ENCODE data around the gene CTNNA3.
"Not testable (repeated sequence)": the region's sequence is repeated elsewhere in the genome, so short reads cannot be mapped to it uniquely, and the experiment has no call there.

The CTNNA3 gene

DNA sequence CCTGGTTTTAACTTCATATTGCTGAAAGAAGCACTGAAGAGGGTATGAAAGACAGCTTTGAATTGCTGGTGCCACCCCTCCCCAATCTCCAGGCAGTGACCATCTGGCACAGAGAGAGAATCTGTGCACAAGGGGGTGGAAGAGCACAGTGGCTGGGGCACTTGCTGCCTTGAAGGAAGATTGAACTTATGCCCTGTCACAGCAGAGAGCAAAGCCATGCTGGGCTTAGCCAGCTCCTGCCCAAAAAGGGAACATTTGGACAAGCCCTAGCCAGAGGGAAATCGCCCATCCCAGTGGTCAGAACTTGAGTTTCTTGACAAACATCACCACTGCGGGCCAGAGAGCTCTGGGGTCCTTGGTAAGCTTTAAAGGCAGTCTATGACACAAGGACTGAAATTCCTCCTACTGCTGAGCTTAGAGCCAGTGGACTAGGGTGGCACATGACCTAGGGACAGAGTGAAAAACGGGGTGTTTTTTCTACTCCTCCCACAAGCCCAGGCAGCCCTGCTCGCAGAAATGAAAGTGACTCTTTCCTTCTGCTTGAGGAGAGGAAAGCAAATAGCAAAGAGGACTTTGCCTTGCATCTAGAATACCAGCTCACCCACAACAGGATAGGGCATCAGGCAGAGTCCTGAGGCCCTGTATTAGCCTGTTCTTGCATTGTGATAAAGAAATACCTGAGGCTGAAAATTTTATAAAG is 257.2 kb downstream of the CTNNA3 start:
- DNase-seq: no peak
- in situ Hi-C loops (cut with MboI; ENCODE audit: low pct_unique_long_range_greater_than_20kb, low sequenced_read_pairs): no loop called here

DNA sequence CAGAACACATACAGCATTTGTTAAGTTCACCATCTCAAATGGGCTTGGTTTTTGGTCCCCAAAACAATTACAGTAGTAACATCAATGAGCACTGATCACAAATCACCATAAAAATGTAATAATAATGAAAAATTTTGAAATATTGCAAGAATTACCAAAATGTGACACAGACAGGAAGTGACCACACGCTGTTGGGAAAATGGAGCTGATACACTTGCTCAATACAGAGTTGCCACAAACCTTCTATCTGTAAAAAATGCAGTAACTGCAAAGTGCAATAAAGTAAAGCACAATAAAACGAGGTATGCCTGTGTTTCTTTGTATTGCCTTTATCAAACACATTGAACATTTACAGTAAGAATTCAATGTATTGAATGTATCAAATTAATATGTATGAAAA is 262.7 kb downstream of the CTNNA3 start:
- DNase-seq: no peak
- in situ Hi-C loops (cut with MboI; ENCODE audit: low pct_unique_long_range_greater_than_20kb, low sequenced_read_pairs): no loop called here

DNA sequence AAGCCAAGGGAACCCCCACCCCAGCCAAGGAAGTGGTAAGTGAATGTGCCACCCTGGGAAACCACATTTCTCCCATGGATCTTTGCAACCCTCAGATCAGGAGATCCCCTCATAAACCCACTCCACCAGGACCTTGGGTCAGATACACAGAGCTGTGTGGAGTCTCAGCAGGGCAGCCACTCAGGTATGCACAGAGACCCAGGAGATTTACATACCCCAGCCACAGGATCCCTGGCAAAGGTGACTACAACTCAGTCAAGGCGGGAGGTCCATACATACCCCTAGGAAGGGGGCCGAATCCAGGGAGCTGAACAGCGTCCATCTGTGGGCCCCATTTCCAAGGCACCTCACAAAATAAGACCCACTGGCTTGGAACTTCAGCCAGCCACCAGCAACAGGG is 293.4 kb downstream of the CTNNA3 start:
- DNase-seq: no peak
- in situ Hi-C loops (cut with MboI; ENCODE audit: low pct_unique_long_range_greater_than_20kb, low sequenced_read_pairs): no loop called here

DNA sequence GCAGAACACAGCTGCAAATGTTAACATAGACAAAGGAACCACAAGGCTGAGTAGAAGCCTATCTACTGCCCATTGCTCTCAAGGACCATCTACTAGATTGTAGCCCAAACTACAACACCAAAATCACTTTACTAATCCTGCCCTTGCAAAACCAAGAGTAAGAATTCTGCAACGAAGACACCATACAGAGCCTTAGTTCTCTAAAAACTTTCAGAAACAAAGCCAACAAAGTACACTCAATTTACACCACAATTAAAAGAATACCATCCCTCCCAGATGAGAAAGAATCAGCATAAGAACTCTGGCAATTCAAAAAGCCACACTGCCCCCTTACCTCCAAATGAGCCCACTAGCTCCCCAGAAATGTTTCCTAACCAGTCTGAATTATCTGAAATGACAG is 294.3 kb downstream of the CTNNA3 start:
- in situ Hi-C loops (cut with MboI; ENCODE audit: low pct_unique_long_range_greater_than_20kb, low sequenced_read_pairs): no loop called here
- no peak for DNase-seq

DNA sequence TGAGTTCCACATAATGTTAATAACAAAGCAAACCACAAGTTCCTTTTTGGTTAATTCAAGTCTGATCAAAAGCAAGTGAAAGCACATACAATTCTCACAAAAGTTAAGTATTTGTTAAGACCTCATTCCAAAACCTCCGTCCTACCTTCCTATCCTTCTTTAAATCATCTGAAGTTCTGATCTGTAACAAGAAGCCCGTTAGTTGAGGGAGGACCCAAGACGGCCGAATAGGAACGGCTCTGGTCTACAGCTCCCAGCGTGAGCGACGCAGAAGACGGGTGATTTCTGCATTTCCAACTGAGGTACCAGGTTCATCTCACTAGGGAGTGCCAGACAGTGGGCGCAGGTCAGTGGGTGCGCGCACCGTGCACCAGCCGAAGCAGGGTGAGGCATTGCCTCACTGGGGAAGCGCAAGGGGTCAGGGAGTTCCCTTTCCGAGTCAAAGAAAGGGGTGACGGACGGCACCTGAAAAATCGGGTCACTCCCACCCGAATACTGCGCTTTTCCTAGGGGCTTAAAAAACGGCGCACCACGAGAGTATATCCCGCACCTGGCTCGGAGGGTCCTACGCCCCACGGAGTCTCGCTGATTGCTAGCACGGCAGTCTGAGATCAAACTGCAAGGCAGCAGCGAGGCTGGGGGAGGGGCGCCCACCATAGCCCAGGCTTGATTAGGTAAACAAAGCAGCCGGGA is 309.0 kb downstream of the CTNNA3 start:
- in situ Hi-C loops (cut with MboI; ENCODE audit: low pct_unique_long_range_greater_than_20kb, low sequenced_read_pairs): not testable (repeated sequence)

DNA sequence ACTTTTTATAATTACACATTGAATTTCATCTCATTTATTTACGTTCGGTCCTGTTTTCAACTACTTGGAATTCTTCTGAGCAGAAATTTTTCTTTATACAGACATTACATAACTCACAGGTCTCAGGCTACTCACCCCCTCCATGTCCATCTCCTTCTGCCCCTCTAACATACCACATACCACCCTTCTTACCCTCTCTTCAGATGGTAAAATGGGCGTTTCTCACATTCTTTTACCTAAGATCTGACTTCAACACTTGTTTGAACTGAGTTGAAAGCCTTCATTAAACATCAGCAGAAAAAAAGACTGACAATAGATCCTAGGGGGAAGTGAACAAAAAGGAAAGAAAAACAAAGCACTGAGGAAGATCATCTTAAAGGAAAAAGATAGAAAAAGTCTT is 309.7 kb downstream of the CTNNA3 start:
- in situ Hi-C loops (cut with MboI; ENCODE audit: low pct_unique_long_range_greater_than_20kb, low sequenced_read_pairs): no loop called here
- DNase-seq: no peak

More for the DNA sequence above, 309.0 kb downstream of the CTNNA3 start:
- DNase-seq: not testable (repeated sequence)

DNA sequence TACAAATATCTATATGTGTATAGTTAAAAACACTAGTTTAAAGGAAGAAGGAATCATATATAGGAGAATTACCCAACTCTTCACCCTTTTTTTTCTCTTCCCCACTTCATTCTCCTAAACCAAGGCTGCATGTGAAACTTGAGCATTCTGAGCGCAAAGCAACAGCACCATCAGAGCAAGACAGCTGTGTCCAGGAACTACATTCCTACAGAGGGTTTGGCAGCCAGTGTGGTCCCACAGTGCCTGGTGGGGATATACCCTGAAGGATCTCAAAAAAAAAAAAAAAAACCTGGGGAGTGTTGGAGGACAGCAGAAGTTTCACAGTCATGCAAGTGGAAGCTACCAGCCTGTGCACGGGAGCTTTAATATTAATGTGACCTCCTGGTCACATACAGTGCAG is 310.4 kb downstream of the CTNNA3 start:
- DNase-seq: no peak
- in situ Hi-C loops (cut with MboI; ENCODE audit: low pct_unique_long_range_greater_than_20kb, low sequenced_read_pairs): no loop called here

DNA sequence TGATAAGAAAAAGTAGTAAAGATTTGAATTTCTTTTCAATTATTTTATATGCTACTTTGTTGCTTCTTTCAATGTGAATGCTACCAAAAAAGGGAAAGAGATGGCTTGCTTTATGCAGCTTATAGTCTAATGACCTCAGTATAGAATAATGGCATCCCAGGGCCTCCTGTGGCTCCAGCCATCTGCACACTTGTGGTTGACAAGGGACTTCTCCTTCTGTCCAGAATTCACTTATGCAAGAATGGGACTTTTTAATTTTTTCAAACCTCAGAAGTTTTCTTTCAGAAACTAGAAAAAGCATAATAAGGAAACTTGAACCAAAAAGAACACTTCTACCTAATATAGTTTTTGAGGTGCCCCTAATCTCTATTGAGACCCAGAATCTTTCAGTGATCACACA is 310.9 kb downstream of the CTNNA3 start:
- no peak for DNase-seq
- in situ Hi-C loops (cut with MboI; ENCODE audit: low pct_unique_long_range_greater_than_20kb, low sequenced_read_pairs): no loop called here

DNA sequence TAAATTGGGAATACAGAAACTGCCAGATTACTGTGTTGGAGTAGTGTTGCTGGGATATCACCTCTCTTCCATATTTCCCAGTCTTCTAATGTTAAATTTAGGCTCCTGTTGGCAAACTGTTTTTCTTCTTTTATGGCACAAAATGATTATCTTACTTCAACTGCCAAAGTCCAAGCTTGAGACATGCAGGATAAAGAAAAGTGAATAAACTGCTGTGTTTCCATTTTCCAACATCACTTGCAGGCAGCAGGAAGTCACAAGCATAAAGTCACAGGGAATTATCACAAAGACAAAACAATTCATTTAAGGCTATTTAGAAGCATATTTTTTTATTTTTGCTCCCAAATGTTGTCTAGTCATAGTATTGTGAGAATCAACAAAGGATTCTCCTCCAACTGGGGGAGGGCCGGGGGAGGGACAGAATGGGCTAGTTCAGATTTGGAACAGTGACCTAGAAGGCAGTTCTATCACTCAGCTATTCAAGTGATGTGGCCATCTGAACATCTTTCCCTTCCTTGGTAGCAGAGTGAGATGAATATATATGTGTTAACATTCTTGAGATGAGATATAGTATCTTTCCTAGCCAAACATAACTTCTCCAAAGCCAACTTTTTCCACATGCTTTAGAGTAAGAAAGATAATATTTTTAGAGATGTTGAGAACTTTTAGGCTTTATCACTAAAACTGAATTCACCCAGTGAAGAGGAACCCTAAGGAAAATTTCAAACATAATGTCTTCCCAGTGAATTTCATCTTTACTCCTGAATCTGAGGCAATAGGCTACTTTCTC is 364.7 kb downstream of the CTNNA3 start:
- no peak for DNase-seq
- in situ Hi-C loops (cut with MboI; ENCODE audit: low pct_unique_long_range_greater_than_20kb, low sequenced_read_pairs): no loop called here

DNA sequence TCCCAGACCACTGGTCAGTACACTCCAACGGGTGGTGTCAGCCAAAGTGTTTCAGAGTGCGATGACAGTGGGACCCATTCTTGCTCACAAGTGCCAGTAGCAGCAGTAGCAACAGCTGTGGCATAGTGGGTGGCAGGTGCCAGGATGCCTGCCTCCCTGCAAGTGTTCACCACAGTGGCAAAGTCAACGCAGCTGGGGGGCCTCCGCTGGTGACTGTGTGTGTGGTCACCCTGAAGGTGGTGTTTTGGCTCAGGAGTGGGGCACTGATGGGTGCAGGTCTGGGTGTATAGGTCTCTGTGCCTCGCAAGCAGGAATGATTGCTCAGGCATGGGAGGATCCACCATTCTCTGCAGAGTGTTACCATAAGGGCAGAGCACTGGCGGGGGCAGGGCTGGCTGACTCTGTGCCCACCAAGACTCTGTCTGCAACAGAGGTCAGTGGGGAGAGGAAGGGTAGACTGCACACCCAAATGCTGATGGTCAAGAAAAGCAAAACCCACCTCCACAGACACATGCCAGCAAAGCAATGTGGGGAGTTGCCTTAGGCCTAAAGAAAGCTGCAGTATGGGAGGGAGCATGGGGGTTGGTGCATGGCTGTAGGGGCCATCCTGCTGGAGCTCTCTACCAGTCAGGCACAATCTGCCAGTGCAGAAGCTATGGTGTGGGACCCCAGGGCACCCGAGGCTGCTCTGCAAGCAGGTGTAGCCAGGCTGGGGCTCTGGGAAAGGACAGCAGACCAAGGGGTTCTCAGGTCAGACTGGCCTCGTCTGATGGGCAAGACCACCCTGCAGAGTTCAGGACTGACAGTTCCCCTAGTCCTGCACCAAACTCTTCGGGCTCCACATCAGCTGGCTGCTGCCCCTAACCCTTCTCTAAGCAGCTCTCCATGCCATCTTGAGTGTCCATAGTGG is 368.1 kb downstream of the CTNNA3 start:
- in situ Hi-C loops (cut with MboI; ENCODE audit: low pct_unique_long_range_greater_than_20kb, low sequenced_read_pairs): no loop called here
- DNase-seq: no peak

DNA sequence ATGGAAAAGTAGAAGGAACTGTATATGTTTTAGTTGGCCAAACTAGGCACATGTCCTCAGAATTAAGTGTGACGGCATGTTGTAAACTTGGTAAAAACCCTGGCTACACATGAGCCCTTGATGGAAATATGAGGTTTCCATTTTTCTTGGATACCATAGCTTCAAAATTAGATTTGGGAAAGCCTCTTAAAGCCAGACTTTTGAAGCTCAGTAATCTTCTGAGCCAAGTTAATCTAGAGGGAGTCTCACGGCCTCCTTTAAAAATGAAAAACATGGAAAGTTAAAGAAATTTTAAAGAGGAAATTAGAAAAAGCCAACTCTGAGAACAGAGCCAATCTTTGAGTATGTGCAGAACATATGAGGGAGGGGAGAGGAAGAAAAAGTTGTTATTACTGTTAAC is 376.0 kb downstream of the CTNNA3 start:
- in situ Hi-C loops (cut with MboI; ENCODE audit: low pct_unique_long_range_greater_than_20kb, low sequenced_read_pairs): no loop called here
- DNase-seq: no peak

DNA sequence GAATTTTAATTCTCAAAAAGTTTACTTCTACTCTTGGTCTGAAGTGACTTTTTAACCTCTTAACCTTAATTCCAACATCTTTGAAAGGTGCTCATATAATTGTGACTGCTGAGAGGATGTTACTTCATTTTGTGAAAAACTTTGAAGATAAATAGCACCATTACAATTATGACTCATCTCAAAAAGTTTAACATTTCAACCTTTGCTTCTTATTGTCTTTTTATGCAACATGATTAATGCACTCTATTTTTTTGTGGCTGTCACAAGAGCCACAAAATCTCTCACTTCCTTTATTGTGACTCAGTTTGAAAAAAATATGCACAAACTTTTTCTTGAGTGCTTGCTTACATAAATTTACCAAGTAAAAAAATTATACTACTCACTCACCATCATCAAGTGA is 387.1 kb downstream of the CTNNA3 start:
- DNase-seq: no peak
- in situ Hi-C loops (cut with MboI; ENCODE audit: low pct_unique_long_range_greater_than_20kb, low sequenced_read_pairs): no loop called here

DNA sequence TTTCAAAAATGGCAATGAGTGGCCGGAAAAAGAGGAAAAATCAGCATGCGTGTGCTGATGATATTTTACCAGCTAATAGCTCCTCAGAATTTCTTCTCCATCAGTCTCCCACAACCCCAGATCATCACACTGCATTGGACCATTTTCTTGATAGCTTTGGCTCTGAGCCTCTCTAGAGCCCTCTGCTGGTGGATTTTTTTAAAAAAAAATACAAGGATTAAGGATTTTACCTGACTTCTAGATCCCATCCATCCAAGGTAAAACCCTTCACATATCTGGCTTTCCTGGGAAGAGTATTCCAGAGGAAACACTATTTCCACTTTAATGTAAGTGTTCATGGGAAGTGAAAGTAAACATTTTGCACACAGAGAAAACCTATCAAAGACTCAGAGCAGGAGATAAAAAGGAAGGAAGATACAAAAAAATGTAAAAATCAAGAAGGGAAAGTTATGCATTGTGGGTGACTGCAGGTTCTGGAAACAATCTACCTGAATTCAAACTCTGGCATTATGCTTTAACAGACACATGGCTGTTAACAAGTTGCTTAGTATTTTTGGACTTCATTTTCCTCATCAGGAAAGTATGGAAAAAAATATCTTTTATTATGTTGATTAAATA is 389.3 kb downstream of the CTNNA3 start:
- peak; percentile 45 for DNase-seq
- in situ Hi-C loops (cut with MboI; ENCODE audit: low pct_unique_long_range_greater_than_20kb, low sequenced_read_pairs): no loop called here

DNA sequence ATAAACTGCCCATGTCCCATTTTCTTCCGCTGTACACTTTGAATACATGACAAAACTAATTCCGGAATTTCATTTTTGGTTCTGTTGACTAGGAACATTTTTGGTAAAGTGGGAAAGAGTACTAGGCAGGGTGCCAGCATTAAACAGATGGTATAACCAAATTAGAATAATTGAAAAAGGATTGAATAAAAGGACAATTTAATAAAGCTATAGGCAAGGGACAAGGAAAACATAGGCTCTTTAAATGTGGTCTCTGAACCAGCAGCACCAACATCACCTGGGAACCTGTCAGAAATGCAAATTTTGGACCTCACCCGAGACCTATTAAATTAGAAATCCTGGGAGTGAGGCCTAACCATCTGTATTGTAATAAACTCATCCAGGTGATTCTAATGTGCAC is 393.3 kb downstream of the CTNNA3 start:
- in situ Hi-C loops (cut with MboI; ENCODE audit: low pct_unique_long_range_greater_than_20kb, low sequenced_read_pairs): no loop called here
- no peak for DNase-seq

DNA sequence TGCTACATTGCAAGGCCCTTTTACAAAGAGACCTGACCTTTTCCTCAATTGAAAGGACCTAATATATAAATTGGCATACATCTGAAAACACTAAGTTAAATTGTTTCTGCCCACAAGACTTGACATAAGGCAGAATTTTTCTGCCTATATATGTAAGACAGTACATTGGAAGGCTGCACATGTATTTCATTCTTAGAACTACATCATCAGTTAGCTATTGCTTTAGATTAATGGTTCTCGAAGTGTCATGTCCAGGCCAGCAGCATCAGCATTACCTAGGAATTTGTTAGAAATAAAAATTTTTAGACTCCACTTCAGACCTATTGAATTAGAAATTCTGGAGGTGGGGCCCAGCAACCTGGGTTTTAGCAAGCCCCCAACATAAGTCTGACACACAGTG is 396.2 kb downstream of the CTNNA3 start:
- in situ Hi-C loops (cut with MboI; ENCODE audit: low pct_unique_long_range_greater_than_20kb, low sequenced_read_pairs): no loop called here
- DNase-seq: no peak

DNA sequence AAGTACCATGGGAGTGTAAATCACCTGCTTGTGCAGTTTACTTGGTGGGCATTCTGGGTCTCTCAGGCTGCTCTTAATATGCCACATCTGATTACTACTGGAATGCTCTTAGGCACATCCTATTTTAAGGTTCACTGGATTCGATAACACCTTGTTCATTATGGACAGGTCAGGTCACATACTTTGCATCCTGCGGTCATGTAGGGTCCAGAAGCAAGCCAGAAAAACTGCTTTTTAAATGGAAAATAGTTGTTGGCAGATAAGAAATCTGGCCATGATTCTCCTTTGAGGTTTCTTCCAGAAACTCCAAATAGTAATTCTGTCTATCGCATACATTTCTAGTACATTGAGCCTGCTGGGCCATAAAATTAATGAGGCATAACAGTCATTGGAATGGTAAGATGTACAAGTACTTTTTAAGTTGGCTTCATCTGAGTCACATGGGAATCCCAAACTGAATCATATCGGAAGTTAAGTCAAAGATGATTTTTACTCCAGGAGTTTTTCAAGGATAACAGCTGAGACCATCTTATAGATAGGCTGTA is 398.3 kb downstream of the CTNNA3 start:
- no peak for DNase-seq
- in situ Hi-C loops (cut with MboI; ENCODE audit: low pct_unique_long_range_greater_than_20kb, low sequenced_read_pairs): no loop called here

DNA sequence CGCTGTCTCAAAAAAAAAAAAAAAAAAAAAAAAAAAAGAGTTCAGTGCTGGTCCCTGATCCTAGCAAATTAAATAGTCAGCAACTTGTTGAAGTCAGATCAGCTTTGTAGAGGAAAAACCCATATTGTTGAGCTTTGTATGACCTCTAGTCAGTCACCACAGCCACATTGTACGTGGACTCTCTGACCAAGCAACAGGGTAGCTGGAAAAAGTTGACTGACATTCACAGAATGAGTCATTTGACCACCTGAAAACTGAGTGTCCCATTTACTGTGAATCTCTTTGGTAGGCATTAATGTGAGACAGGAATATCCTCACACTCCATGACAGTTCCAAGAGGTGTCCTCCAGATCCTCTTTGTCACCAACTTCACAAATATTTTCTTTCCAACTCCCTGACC is 399.1 kb downstream of the CTNNA3 start:
- in situ Hi-C loops (cut with MboI; ENCODE audit: low pct_unique_long_range_greater_than_20kb, low sequenced_read_pairs): no loop called here
- no peak for DNase-seq

DNA sequence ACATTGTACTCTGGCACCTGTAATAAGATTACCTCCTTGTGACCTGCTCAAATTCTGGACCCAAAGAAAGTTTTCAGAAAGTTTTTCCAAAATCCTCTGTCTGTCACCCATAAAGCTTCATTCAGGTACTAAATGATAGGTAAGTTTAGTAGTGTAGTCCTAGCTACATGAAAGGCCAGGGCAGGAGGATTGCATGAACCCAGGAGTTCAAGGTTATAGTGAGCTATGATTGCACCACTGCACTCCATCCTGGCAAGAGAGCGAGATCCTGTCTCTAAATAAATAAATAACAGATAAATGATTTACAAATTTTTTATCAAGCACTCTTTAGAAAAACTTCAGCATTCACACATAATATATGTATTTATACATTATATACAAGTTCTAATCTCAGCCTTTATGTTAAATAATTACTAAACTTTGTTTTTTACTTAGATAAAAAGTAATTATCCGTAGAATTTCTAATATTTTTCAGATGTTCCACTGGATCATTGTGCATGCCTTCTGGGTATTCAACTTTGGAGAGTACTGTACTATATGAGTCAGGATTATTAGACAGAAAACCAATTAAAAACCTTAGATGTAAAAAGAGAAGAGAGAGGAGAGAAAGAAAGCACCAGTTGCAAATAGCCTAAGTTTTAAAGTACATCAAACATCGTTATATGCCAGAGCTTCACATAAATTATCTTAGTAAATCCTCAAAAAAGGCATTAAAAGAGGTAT is 407.1 kb downstream of the CTNNA3 start:
- DNase-seq: no peak
- in situ Hi-C loops (cut with MboI; ENCODE audit: low pct_unique_long_range_greater_than_20kb, low sequenced_read_pairs): no loop called here

All from KBM-7 (cell line).